HepG2 (cell line): ENCODE results near the gene CMYA5. TPM values are rescaled to one million over a fixed set of nuclear protein-coding genes. Genes with fewer than 3 reads are reported as not detected.

ENCODE experiments used
- ATAC-seq: fragments of 200-7000 bp; cut with Tn5 transposase; 3 replicates; pipeline ENCODE4 v1.9.1; 2020; ENCODE audit warnings: mild to moderate bottlenecking, moderate library complexity
- BruUV-seq: library from RNA; stranded (reverse); fragments of 400-500 nt; replicated peaks from 2 replicates; lab custom pipeline; 2021; lab: Mats Ljungman, UMichigan
- CTCF ChIA-PET: fragments of 300-600 bp; formaldehyde crosslinking; extraction: SDS; loops from one replicate; lab custom pipeline; 2021; ENCODE audit warnings: low total read pairs, inconsistent platforms, low intra/inter-chr PET ratio; lab: Yijun Ruan, JAX
- POLR2A ChIA-PET: fragments of 350-600 bp; sonication (Branson Sonifier 250); formaldehyde crosslinking; loops from one replicate; lab custom pipeline; 2020; ENCODE audit warnings: antibody characterized with exemption, inconsistent platforms; lab: Yijun Ruan, JAX
- DNase-seq: peaks from one replicate; pipeline ENCODE4 v3.0.0-alpha.2; 2015; ENCODE audit warnings: low spot score
- FAIRE-seq: peaks from 3 replicates; lab custom pipeline; 2011; peaks lifted over from hg19 to GRCh38; lab: Jason Lieb, UNC
- H2AFZ ChIP-seq: one replicate; pipeline ENCODE4 v1.6.1; 2011; ENCODE audit warnings: low read length, inconsistent platforms
- H3K27ac ChIP-seq: fragments of 300-600 bp; 3 replicates; pipeline ENCODE4 v1.8.0; 2011; ENCODE audit warnings: mixed run types, mild to moderate bottlenecking, mixed read lengths, low read length, inconsistent platforms; ENCODE audit not compliant: insufficient read depth; ENCODE audit errors: extremely low read length
- H3K27me3 ChIP-seq, 2 experiments: fragments of 200-600 bp in 1 of 2; 2 replicates in 1 of 2; 3 replicates in 1 of 2; pipeline versions ENCODE4 v1.6.0 to v1.8.0; 2011; ENCODE audit warnings: low read length in 2 of 2, mild to moderate bottlenecking in 2 of 2, moderate library complexity in 2 of 2, inconsistent platforms in 1 of 2; ENCODE audit not compliant: insufficient read depth in 2 of 2, control insufficient read depth in 1 of 2
- H3K36me3 ChIP-seq, 2 experiments: fragments of 200-600 bp in 1 of 2; replicated peaks in 1 of 2; 2 replicates in 1 of 2; 3 replicates in 1 of 2; pipeline versions ENCODE4 v1.5.1 to v1.8.0; 2011; ENCODE audit warnings: low read length in 2 of 2, inconsistent platforms in 1 of 2; ENCODE audit not compliant: insufficient read depth in 2 of 2, control insufficient read depth in 1 of 2
- H3K4me1 ChIP-seq: 2 replicates; pipeline ENCODE4 v1.5.1; 2012; ENCODE audit warnings: low read length, inconsistent platforms; ENCODE audit not compliant: insufficient read depth
- H3K4me2 ChIP-seq: 2 replicates; pipeline ENCODE4 v1.6.0; 2011; ENCODE audit warnings: low read depth, low read length, inconsistent platforms
- H3K4me3 ChIP-seq, 3 experiments: fragments of 200-600 bp in 1 of 3; sonication (generic), shearing (Covaris generic) in 1 of 3; replicated peaks in 1 of 3; 2 replicates each; pipeline ENCODE4 v1.5.1; 2011 to 2016; ENCODE audit warnings: low read length in 3 of 3, inconsistent platforms in 2 of 3, low read depth in 2 of 3, mild to moderate bottlenecking in 2 of 3, control low read depth in 1 of 3, mixed read lengths in 1 of 3; ENCODE audit not compliant: insufficient read depth in 1 of 3
- H3K79me2 ChIP-seq: one replicate; pipeline ENCODE4 v1.6.1; 2011; ENCODE audit warnings: low read length, inconsistent platforms; ENCODE audit not compliant: insufficient read depth
- H3K9ac ChIP-seq: 2 replicates; pipeline ENCODE4 v1.6.0; 2011; ENCODE audit warnings: mild to moderate bottlenecking, low read depth, low read length, inconsistent platforms; ENCODE audit not compliant: insufficient read depth
- H3K9me3 ChIP-seq: 2 replicates; pipeline ENCODE4 v1.5.1; 2012; ENCODE audit warnings: mild to moderate bottlenecking, low read length
- H4K20me1 ChIP-seq: 2 replicates; pipeline ENCODE4 v1.6.0; 2011; ENCODE audit warnings: inconsistent platforms, mild to moderate bottlenecking, low read length, moderate library complexity; ENCODE audit not compliant: insufficient read depth
- BORCS8-MEF2B ChIP-seq: sonication (generic); formaldehyde crosslinking; IDR thresholded peaks from 2 replicates; pipeline ENCODE4 v1.8.0; 2022; ENCODE audit warnings: mild to moderate bottlenecking, missing genetic modification reagents
- BRD4 ChIP-seq: sonication (generic); formaldehyde crosslinking; IDR thresholded peaks from 2 replicates; pipeline ENCODE4 v1.4.0; 2020; ENCODE audit warnings: missing genetic modification reagents
- PHF20 ChIP-seq: sonication (generic); formaldehyde crosslinking; IDR thresholded peaks from 2 replicates; pipeline ENCODE4 v1.5.0; 2020; ENCODE audit warnings: mild to moderate bottlenecking, missing genetic modification reagents
- RCOR2 ChIP-seq: IDR thresholded peaks from 2 replicates; pipeline ENCODE4 v1.6.1; 2016; ENCODE audit warnings: missing biosample characterization, missing genetic modification reagents
- RXRB ChIP-seq: IDR thresholded peaks from 2 replicates; pipeline ENCODE4 v1.6.1; 2016; ENCODE audit warnings: borderline replicate concordance, missing genetic modification reagents, missing compliant biosample characterization
- XBP1 ChIP-seq: sonication (generic); formaldehyde crosslinking; IDR thresholded peaks from 2 replicates; pipeline ENCODE4 v1.5.0; 2020; ENCODE audit warnings: missing genetic modification reagents
- ZNF513 ChIP-seq: sonication (generic); formaldehyde crosslinking; conservative IDR thresholded peaks from 2 replicates; pipeline ENCODE4 v1.5.0; 2020; ENCODE audit warnings: missing genetic modification reagents
- ZNF652 ChIP-seq: IDR thresholded peaks from 2 replicates; pipeline ENCODE4 v1.6.1; 2016; ENCODE audit warnings: low read depth, borderline replicate concordance
- WGBS: methylation state at CpG from one replicate; pipeline ENCODE4 v1.1.6; 2017; ENCODE audit warnings: low lambda C conversion rate; 5-methylcytosine and 5-hydroxymethylcytosine counted together
- in situ Hi-C: cut with HindIII; loops from 2 replicates; pipeline ENCODE4 v1.10.0; 2017; ENCODE audit warnings: low pct_unique_long_range_greater_than_20kb; ENCODE audit not compliant: extremely low pct_ligation_motif_present
- intact Hi-C: fragments of 100-400 bp; cut with micrococcal nuclease; formaldehyde crosslinking; loops from one replicate; pipeline ENCODE4 v1.10.0; 2022; ENCODE audit not compliant: unreplicated experiment
- polyA plus RNA-seq, 8 experiments: library from polyadenylated mRNA; depleted of rRNA in 3 of 8; stranded (reverse) in 7 of 8; unstranded in 1 of 8; fragments of >200 nt; fragmentation: Illumina TruSeq in 4 of 8; extraction: Trizol in 4 of 8; gene quantifications; 2 replicates each; pipeline versions ENCODE4 v1.2.1 to v1.2.3, GENCODE V29; 2011 to 2016; ENCODE audit warnings: low read depth in 4 of 8, missing spikeins in 1 of 8, mixed read lengths in 1 of 8; ENCODE audit not compliant: insufficient read depth in 1 of 8
- total RNA-seq, 5 experiments: library from RNA; depleted of rRNA; stranded (reverse); fragments of >200 nt; fragmentation: Illumina TruSeq; extraction: Trizol; gene quantifications; 2 replicates each; pipeline ENCODE4 v1.2.3, GENCODE V29; 2016; ENCODE audit warnings: low read depth in 1 of 5
- TF ChIP-seq, protein P1 (sequence below): sonication (generic); formaldehyde crosslinking; IDR thresholded peaks from 2 replicates; pipeline ENCODE4 v1.4.0; 2020; ENCODE audit warnings: missing genetic modification reagents, borderline replicate concordance

Gene CMYA5
- total and polyA plus RNA-seq, 2 of the 13 experiments (the other 11 are each of a cell fraction or from before 2014, with no cell fraction given): 0.13 to 0.51 TPM

GRCh38 chr5:79794347-79794746 is 104.7 kb downstream of the CMYA5 start:
- intact Hi-C loops: no loop called here
- DNase-seq (no peak), FAIRE-seq (no peak), ATAC-seq (no peak)
- Histone ChIP-seq H2AFZ (no peak overlapping the region), H3K9ac (no peak overlapping the region), H3K36me3 (no peaks in the 10 kb centered on the region), H3K4me2 (no peak overlapping the region), H4K20me1 (no peaks in the 10 kb centered on the region), H3K79me2 (no peaks in the 10 kb centered on the region), H3K4me1 (no peaks in the 10 kb centered on the region), H3K4me3 (no peak overlapping the region), H3K9me3 (no peaks in the 10 kb centered on the region), H3K27ac (no peak overlapping the region), H3K27me3 (0 out of 5 replicates have a peak, but pooled peaks cover 0 to 2% of the 10 kb centered on the region in 2 experiments)
- 46% methylated on average over 3 of the region's 3 CpGs for WGBS
- POLR2A ChIA-PET: no interaction called here
- no TSS peak for BruUV-seq
- TF ChIP-seq ZNF513 (CRISPR knock-in tag) (no peak), PHF20 (CRISPR knock-in tag) (no peak), XBP1 (CRISPR knock-in tag) (no peak), BRD4 (no peak), ZNF652 (CRISPR knock-in tag) (peak; percentile 22; the same call in 1 of the 2 replicates), RXRB (CRISPR knock-in tag) (no peak), BORCS8-MEF2B (CRISPR knock-in tag) (no peak), RCOR2 (CRISPR knock-in tag) (no peak)
- TF ChIP-seq, protein P1, sequence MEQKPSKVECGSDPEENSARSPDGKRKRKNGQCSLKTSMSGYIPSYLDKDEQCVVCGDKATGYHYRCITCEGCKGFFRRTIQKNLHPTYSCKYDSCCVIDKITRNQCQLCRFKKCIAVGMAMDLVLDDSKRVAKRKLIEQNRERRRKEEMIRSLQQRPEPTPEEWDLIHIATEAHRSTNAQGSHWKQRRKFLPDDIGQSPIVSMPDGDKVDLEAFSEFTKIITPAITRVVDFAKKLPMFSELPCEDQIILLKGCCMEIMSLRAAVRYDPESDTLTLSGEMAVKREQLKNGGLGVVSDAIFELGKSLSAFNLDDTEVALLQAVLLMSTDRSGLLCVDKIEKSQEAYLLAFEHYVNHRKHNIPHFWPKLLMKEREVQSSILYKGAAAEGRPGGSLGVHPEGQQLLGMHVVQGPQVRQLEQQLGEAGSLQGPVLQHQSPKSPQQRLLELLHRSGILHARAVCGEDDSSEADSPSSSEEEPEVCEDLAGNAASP (CRISPR knock-in tag): no peak
- CTCF ChIA-PET: no interaction called here
- in situ Hi-C loops: no loop called here
